ENCODE measurements around the gene COL25A1. TPM values are rescaled to one million over a fixed set of nuclear protein-coding genes. Genes with fewer than 3 reads are reported as not detected.

COL25A1 gene
- total RNA-seq, 1 donor from 2014 or later, result 4.3 TPM

DNA sequence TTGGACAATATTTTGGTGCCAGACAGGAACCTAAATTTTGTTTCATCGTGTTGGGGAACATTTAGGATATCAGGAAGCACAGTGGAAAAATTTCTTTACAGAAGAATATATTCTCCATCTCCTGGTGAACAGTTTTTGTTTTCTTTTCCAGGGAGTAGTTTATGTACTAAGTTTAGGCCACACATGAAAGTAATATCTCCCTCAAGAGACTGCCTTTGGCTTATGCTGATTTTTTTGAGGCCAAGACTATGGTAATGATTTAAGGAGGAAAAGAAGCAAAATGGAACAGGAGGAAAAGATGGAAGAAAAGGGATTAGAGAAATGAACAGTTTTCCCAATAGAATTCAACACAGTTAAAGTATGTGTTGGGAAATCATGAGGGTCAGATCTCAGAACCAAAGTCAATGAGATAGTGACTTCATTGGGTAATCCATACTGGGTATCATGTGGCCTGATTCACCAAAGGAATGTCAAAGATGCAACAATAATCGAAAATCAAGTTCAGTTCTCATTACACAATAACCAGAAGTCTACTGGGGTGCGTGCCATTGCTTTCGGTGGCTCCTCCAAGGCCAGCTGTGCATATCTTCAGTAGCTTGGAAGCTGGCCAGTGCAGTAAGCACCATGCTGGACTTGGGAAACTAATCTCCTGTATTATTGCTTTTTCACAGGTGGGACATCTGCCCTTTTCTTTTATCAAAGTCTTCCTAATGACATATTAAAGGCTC is 234.8 kb downstream of the COL25A1 start:
- no peak for TF ChIP-seq CTCF (IDR thresholded peaks at IDR 0.05; ENCODE audit: insufficient read depth, low read length, poor library complexity, severe bottlenecking)
- Histone ChIP-seq H3K27me3 (ENCODE audit: control insufficient read depth, insufficient read depth, low read length) (no peaks in the 10 kb centered on the region), H3K4me3 (ENCODE audit: low read depth, low read length) (no peak overlapping the region), H3K36me3 (ENCODE audit: control insufficient read depth, insufficient read depth, low read length) (no peaks in the 10 kb centered on the region)
- no peak for DNase-seq (ENCODE audit: low read depth)

GRCh38 chr4:109065006-109065405 is 237.5 kb downstream of the COL25A1 start:
- DNase-seq (ENCODE audit: low read depth), result no peak
- Histone ChIP-seq H3K4me3 (ENCODE audit: low read depth, low read length) (no peak overlapping the region), H3K27me3 (ENCODE audit: control insufficient read depth, insufficient read depth, low read length) (no peaks in the 10 kb centered on the region), H3K36me3 (ENCODE audit: control insufficient read depth, insufficient read depth, low read length) (no peaks in the 10 kb centered on the region)
- no peak for TF ChIP-seq CTCF (IDR thresholded peaks at IDR 0.05; ENCODE audit: insufficient read depth, low read length, poor library complexity, severe bottlenecking)

- DNase-seq (ENCODE audit: low read depth), result no peak
- no peaks in the 10 kb centered on the region for H3K36me3 ChIP-seq (ENCODE audit: control insufficient read depth, insufficient read depth, low read length)
- no peaks in the 10 kb centered on the region for H3K27me3 ChIP-seq (ENCODE audit: control insufficient read depth, insufficient read depth, low read length)
- H3K4me3 ChIP-seq (ENCODE audit: low read depth, low read length), result no peak overlapping the region
- no peak for TF ChIP-seq CTCF (IDR thresholded peaks at IDR 0.05; ENCODE audit: insufficient read depth, low read length, poor library complexity, severe bottlenecking)
Observed at GRCh38 chr4:109053257-109053656, 249.2 kb downstream of the COL25A1 start.

DNA sequence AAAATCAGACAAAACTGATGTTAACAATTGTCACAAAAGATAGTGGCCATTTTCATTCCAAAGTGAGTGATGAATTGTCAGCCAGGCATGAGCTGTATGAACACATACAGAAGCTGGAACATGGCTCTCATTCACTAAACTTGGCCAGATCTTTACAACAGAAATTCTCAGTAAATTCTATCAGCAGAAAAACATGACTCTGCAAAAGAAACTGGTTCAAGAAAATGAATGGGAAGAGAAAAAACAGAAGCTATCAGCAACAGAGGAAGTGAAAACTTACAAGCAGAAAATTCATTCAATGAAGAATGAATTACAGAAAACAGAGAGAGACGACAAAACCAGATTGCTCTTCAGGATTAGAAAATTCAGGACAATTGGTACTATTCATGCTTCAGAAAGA is 249.6 kb downstream of the COL25A1 start:
- DNase-seq (ENCODE audit: low read depth), result no peak
- H3K36me3 ChIP-seq (ENCODE audit: control insufficient read depth, insufficient read depth, low read length), result no peaks in the 10 kb centered on the region
- no peak overlapping the region for H3K4me3 ChIP-seq (ENCODE audit: low read depth, low read length)
- H3K27me3 ChIP-seq (ENCODE audit: control insufficient read depth, insufficient read depth, low read length), result no peaks in the 10 kb centered on the region
- TF ChIP-seq CTCF (IDR thresholded peaks at IDR 0.05; ENCODE audit: insufficient read depth, low read length, poor library complexity, severe bottlenecking), result no peak

DNA sequence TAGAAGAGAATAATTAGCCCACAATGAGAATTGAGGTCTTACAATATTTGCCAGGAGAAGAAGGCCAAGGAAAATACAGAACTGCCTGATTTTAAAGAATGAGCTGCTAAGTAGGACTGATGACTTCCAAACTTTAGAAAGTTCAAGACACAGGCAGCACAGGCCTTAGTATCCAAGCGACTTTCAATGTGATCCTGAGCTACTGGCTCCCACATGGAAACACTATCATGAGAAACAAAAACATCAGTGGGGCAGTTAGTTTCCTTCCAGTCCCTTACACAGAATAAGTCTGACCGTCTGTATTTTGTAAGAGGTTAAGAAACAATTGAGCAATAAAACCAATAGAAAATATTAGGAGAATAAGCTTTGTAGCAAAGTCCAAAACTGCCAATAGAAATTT is 251.4 kb downstream of the COL25A1 start:
- Histone ChIP-seq H3K4me3 (ENCODE audit: low read depth, low read length) (no peak overlapping the region), H3K27me3 (ENCODE audit: control insufficient read depth, insufficient read depth, low read length) (no peaks in the 10 kb centered on the region), H3K36me3 (ENCODE audit: control insufficient read depth, insufficient read depth, low read length) (no peaks in the 10 kb centered on the region)
- no peak for DNase-seq (ENCODE audit: low read depth)
- TF ChIP-seq CTCF (IDR thresholded peaks at IDR 0.05; ENCODE audit: insufficient read depth, low read length, poor library complexity, severe bottlenecking), result no peak

- TF ChIP-seq CTCF (IDR thresholded peaks at IDR 0.05; ENCODE audit: insufficient read depth, low read length, poor library complexity, severe bottlenecking), result no peak
- Histone ChIP-seq H3K36me3 (ENCODE audit: control insufficient read depth, insufficient read depth, low read length) (no peaks in the 10 kb centered on the region), H3K4me3 (ENCODE audit: low read depth, low read length) (no peak overlapping the region), H3K27me3 (ENCODE audit: control insufficient read depth, insufficient read depth, low read length) (no peaks in the 10 kb centered on the region)
- no peak for DNase-seq (ENCODE audit: low read depth)
Observed at GRCh38 chr4:109049926-109050325, 252.5 kb downstream of the COL25A1 start.
